IMR-90 (cell line): ENCODE results near the gene LIN28A.

Experiments used
- BHLHE40 ChIP-seq: fragments of 150-350 bp; IDR thresholded peaks from 2 replicates; pipeline ENCODE4 v1.6.1; 2016; ENCODE audit warnings: mild to moderate bottlenecking, low read depth, low read length
- CEBPB ChIP-seq: IDR thresholded peaks from 2 replicates; pipeline ENCODE4 v1.6.1; 2012; ENCODE audit warnings: low read depth, low read length, improper control_type of control experiment
- CHD1 ChIP-seq: IDR thresholded peaks from 2 replicates; pipeline ENCODE4 v1.6.1; 2012; ENCODE audit warnings: low read depth, low read length, improper control_type of control experiment
- CTCF ChIP-seq: conservative IDR thresholded peaks from 2 replicates; pipeline ENCODE4 v1.5.1; 2012; ENCODE audit warnings: mild to moderate bottlenecking, low read depth, low read length, improper control_type of control experiment
- ELK1 ChIP-seq: fragments of 150-350 bp; IDR thresholded peaks from 2 replicates; pipeline ENCODE4 v1.6.1; 2016; ENCODE audit warnings: low read depth, mild to moderate bottlenecking, low read length, moderate library complexity, borderline replicate concordance
- FOS ChIP-seq: fragments of 150-350 bp; IDR thresholded peaks from 2 replicates; pipeline ENCODE4 v1.6.1; 2016; ENCODE audit warnings: low read depth, low read length
- MAFK ChIP-seq: IDR thresholded peaks from 2 replicates; pipeline ENCODE4 v1.6.1; 2012; ENCODE audit warnings: low read depth, low read length, improper control_type of control experiment
- MAZ ChIP-seq: IDR thresholded peaks from 2 replicates; pipeline ENCODE4 v1.6.1; 2012; ENCODE audit warnings: low read depth, mild to moderate bottlenecking, low read length, improper control_type of control experiment, moderate library complexity, borderline replicate concordance
- MXI1 ChIP-seq: IDR thresholded peaks from 2 replicates; pipeline ENCODE4 v1.6.1; 2012; ENCODE audit warnings: low read depth, mild to moderate bottlenecking, low read length, moderate library complexity, borderline replicate concordance
- POLR2A ChIP-seq: IDR thresholded peaks from 2 replicates; pipeline ENCODE4 v1.6.1; 2012; ENCODE audit warnings: mild to moderate bottlenecking, low read depth, low read length
- RAD21 ChIP-seq: IDR thresholded peaks from 2 replicates; pipeline ENCODE4 v1.6.1; 2012; ENCODE audit warnings: low read length, improper control_type of control experiment
- RCOR1 ChIP-seq: IDR thresholded peaks from 2 replicates; pipeline ENCODE4 v1.6.1; 2012; ENCODE audit warnings: mild to moderate bottlenecking, low read length, improper control_type of control experiment; ENCODE audit not compliant: insufficient replicate concordance
- SMC3 ChIP-seq: fragments of 150-350 bp; IDR thresholded peaks from 2 replicates; pipeline ENCODE4 v1.6.1; 2016; ENCODE audit warnings: low read depth, mild to moderate bottlenecking, antibody characterized with exemption, low read length, moderate library complexity
- USF2 ChIP-seq: fragments of 150-350 bp; IDR thresholded peaks from 2 replicates; pipeline ENCODE4 v1.6.1; 2017; ENCODE audit warnings: mild to moderate bottlenecking, antibody characterized with exemption, low read length, low read depth

GRCh38 chr1:26404641-26405040 lies 6.0 kb upstream of the LIN28A start:
- no peak for TF ChIP-seq CTCF
- TF ChIP-seq RCOR1, result no peak
- TF ChIP-seq MAZ, result no peak
- no peak for TF ChIP-seq RAD21
- no peak for TF ChIP-seq MAFK
- TF ChIP-seq USF2, result no peak
- no peak for TF ChIP-seq CHD1
- no peak for TF ChIP-seq POLR2A
- TF ChIP-seq SMC3, result no peak
- TF ChIP-seq FOS, result no peak
- TF ChIP-seq CEBPB, result no peak
- no peak for TF ChIP-seq ELK1
- TF ChIP-seq MXI1, result no peak
- no peak for TF ChIP-seq BHLHE40
